H1 (cell line): ENCODE results near the gene TNNI3. TPM values are rescaled to one million over a fixed set of nuclear protein-coding genes. Genes with fewer than 3 reads are reported as not detected.

ENCODE experiments used
- polyA plus RNA-seq, 7 experiments: library from polyadenylated mRNA; depleted of rRNA in 3 of 7; stranded (reverse) in 5 of 7; unstranded in 2 of 7; fragments of >200 nt in 5 of 7; fragments of 200-250 nt in 2 of 7; gene quantifications; 1 replicate in 5 of 7; 2 replicates in 1 of 7; 4 replicates in 1 of 7; pipeline versions ENCODE4 v1.2.1 to v1.2.3, GENCODE V29; 2011 to 2013; ENCODE audit warnings: missing spikeins in 2 of 7, mixed read lengths in 2 of 7
- total RNA-seq: library from RNA; stranded (reverse); fragmentation: NEBNext Ultra II Directional; extraction: Animal tissue kit (Norgen Biotek cat#: 25700); gene quantifications from 2 replicates; pipeline ENCODE4 v1.2.1, GENCODE V29; 2021
- TF ChIP-seq, protein P1 (sequence below), 3 experiments: IDR thresholded peaks; 1 replicate in 2 of 3; 2 replicates in 1 of 3; pipeline versions ENCODE4 v1.5.1 to v1.6.1; 2011; ENCODE audit warnings: low read length in 3 of 3, mild to moderate bottlenecking in 3 of 3, inconsistent platforms in 2 of 3, low read depth in 1 of 3, moderate library complexity in 1 of 3; ENCODE audit not compliant: insufficient read depth in 1 of 3; ENCODE audit errors: control extremely low read depth in 1 of 3

TNNI3 gene
- total and polyA plus RNA-seq, 2 of the 8 experiments (the other 6 are each of a cell fraction or from before 2014, with no cell fraction given), result 16.9 to 56.0 TPM

- TF ChIP-seq, protein P1, sequence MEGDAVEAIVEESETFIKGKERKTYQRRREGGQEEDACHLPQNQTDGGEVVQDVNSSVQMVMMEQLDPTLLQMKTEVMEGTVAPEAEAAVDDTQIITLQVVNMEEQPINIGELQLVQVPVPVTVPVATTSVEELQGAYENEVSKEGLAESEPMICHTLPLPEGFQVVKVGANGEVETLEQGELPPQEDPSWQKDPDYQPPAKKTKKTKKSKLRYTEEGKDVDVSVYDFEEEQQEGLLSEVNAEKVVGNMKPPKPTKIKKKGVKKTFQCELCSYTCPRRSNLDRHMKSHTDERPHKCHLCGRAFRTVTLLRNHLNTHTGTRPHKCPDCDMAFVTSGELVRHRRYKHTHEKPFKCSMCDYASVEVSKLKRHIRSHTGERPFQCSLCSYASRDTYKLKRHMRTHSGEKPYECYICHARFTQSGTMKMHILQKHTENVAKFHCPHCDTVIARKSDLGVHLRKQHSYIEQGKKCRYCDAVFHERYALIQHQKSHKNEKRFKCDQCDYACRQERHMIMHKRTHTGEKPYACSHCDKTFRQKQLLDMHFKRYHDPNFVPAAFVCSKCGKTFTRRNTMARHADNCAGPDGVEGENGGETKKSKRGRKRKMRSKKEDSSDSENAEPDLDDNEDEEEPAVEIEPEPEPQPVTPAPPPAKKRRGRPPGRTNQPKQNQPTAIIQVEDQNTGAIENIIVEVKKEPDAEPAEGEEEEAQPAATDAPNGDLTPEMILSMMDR (IDR thresholded peaks at IDR 0.05; ENCODE audit: control extremely low read depth in 1 of 3, insufficient read depth in 1 of 3, low read depth in 1 of 3, low read length in 3 of 3), result peak; percentile 15 to 47 (median 41); a peak in 2 of 4 replicates
- TF ChIP-seq, all 59 proteins: peak for 1
Observed at GRCh38 chr19:55112777-55113569, 44.6 kb downstream of the TNNI3 start (continued).
